GM23338 (cell line): ENCODE measurements around the gene INAFM1. TPM values are rescaled to one million over a fixed set of nuclear protein-coding genes. Genes with fewer than 3 reads are reported as not detected.

Experiments
- ATAC-seq: fragments of 200-7000 bp; cut with Tn5 transposase; 3 replicates; pipeline ENCODE4 v1.9.1; 2020
- DNase-seq: peaks from one replicate; pipeline ENCODE4 v3.0.0-alpha.2; 2015; ENCODE audit warnings: low spot score
- H2AFZ ChIP-seq: fragments of 200-600 bp; sonication (generic); 2 replicates; pipeline ENCODE4 v1.8.0; 2016; ENCODE audit warnings: antibody characterized with exemption, mild to moderate bottlenecking, moderate library complexity
- H3F3A ChIP-seq: fragments of 200-600 bp; sonication (generic); replicated peaks from 2 replicates; pipeline ENCODE4 v1.8.0; 2017; ENCODE audit warnings: antibody characterized with exemption, mixed run types, low read depth
- H3K27ac ChIP-seq: fragments of 200-600 bp; sonication (generic); 2 replicates; pipeline ENCODE4 v1.6.1; 2016; ENCODE audit warnings: low read depth
- H3K27me3 ChIP-seq: fragments of 200-600 bp; sonication (generic); 2 replicates; pipeline ENCODE4 v1.8.0; 2016; ENCODE audit warnings: mild to moderate bottlenecking, mixed run types, moderate library complexity; ENCODE audit not compliant: insufficient read depth
- H3K36me3 ChIP-seq: fragments of 200-600 bp; sonication (generic); 2 replicates; pipeline ENCODE4 v1.8.0; 2016; ENCODE audit warnings: mild to moderate bottlenecking; ENCODE audit not compliant: insufficient read depth
- H3K4me1 ChIP-seq: fragments of 200-600 bp; sonication (generic); 2 replicates; pipeline ENCODE4 v1.8.0; 2016; ENCODE audit warnings: mild to moderate bottlenecking, moderate library complexity; ENCODE audit not compliant: insufficient read depth
- H3K4me2 ChIP-seq: fragments of 200-600 bp; sonication (generic); 2 replicates; pipeline ENCODE4 v1.7.1; 2017; ENCODE audit warnings: mixed run types
- H3K4me3 ChIP-seq: fragments of 200-600 bp; sonication (generic); 2 replicates; pipeline ENCODE4 v1.6.1; 2016; ENCODE audit warnings: mixed run types
- H3K79me2 ChIP-seq: fragments of 200-600 bp; sonication (generic); replicated peaks from 2 replicates; pipeline ENCODE4 v1.8.0; 2017; ENCODE audit warnings: mild to moderate bottlenecking; ENCODE audit not compliant: insufficient read depth
- H3K9me2 ChIP-seq: fragments of 200-600 bp; sonication (generic); 2 replicates; pipeline ENCODE4 v1.8.0; 2017; ENCODE audit not compliant: insufficient read depth
- H4K20me1 ChIP-seq: fragments of 200-600 bp; sonication (generic); replicated peaks from 2 replicates; pipeline ENCODE4 v1.8.0; 2017; ENCODE audit warnings: mild to moderate bottlenecking; ENCODE audit not compliant: insufficient read depth
- H3K27ac Mint-ChIP-seq: 2 replicates; pipeline ENCODE4 v1.8.0; 2020; ENCODE audit warnings: inconsistent platforms, mild to moderate bottlenecking, moderate library complexity, mixed read lengths
- H3K27me3 Mint-ChIP-seq: 3 replicates; pipeline ENCODE4 v1.8.0; 2022; ENCODE audit warnings: low read depth, mild to moderate bottlenecking, moderate library complexity, mixed read lengths, inconsistent platforms; ENCODE audit not compliant: insufficient read depth, poor library complexity
- H3K36me3 Mint-ChIP-seq: 3 replicates; pipeline ENCODE4 v1.8.0; 2021; ENCODE audit warnings: low read depth, mild to moderate bottlenecking, inconsistent platforms, moderate library complexity, mixed read lengths
- H3K4me1 Mint-ChIP-seq: 3 replicates; pipeline ENCODE4 v1.8.0; 2020; ENCODE audit warnings: mild to moderate bottlenecking, inconsistent platforms, mixed read lengths
- H3K4me3 Mint-ChIP-seq: 3 replicates; pipeline ENCODE4 v1.8.0; 2021; ENCODE audit warnings: moderate library complexity, mild to moderate bottlenecking, inconsistent platforms, mixed read lengths
- H3K9me3 Mint-ChIP-seq: 3 replicates; pipeline ENCODE4 v1.8.0; 2020; ENCODE audit warnings: moderate library complexity, mild to moderate bottlenecking, inconsistent platforms, mixed read lengths
- CREB1 ChIP-seq: fragments of 250-450 bp; sonication (Bioruptor Pico); IDR thresholded peaks from 2 replicates; pipeline ENCODE4 v1.5.0; 2020; ENCODE audit warnings: low read depth, mild to moderate bottlenecking, moderate library complexity
- CTCF ChIP-seq, 2 experiments: fragments of 200-600 bp in 1 of 2; sonication (generic) in 1 of 2; conservative IDR thresholded peaks; 2 replicates each; pipeline versions ENCODE4 v1.5.1 to v1.6.1; 2016 to 2017; ENCODE audit warnings: antibody characterized with exemption in 2 of 2, low read depth in 2 of 2, mild to moderate bottlenecking in 2 of 2, moderate library complexity in 1 of 2
- EZH2 ChIP-seq: fragments of 200-600 bp; sonication (generic); IDR thresholded peaks from one replicate; pipeline ENCODE4 v1.8.0; 2017; ENCODE audit warnings: antibody characterized with exemption, mild to moderate bottlenecking, low read depth; ENCODE audit not compliant: unreplicated experiment
- EZH2phosphoT487 ChIP-seq: fragments of 200-600 bp; sonication (generic); IDR thresholded peaks from one replicate; pipeline ENCODE4 v1.8.1; 2018; ENCODE audit warnings: antibody characterized with exemption; ENCODE audit not compliant: unreplicated experiment
- NANOG ChIP-seq: IDR thresholded peaks from 2 replicates; pipeline ENCODE4 v1.6.1; 2016; ENCODE audit warnings: antibody characterized with exemption, borderline replicate concordance
- POLR2AphosphoS5 ChIP-seq: IDR thresholded peaks from 2 replicates; pipeline ENCODE4 v1.6.1; 2016; ENCODE audit warnings: antibody characterized with exemption, low read depth
- REST ChIP-seq: IDR thresholded peaks from one replicate; pipeline ENCODE4 v1.6.1; 2018; ENCODE audit warnings: antibody characterized with exemption; ENCODE audit not compliant: unreplicated experiment
- ZNF114 ChIP-seq: fragments of 250-450 bp; sonication (Bioruptor Pico); IDR thresholded peaks from 2 replicates; pipeline ENCODE4 v1.5.0; 2020; ENCODE audit warnings: mild to moderate bottlenecking, moderate library complexity
- ZNF331 ChIP-seq: fragments of 250-450 bp; sonication (Bioruptor Pico); IDR thresholded peaks from 2 replicates; pipeline ENCODE4 v1.5.0; 2020; ENCODE audit warnings: low read depth, mild to moderate bottlenecking, moderate library complexity
- long read RNA-seq: library from polyadenylated mRNA; unstranded; transcript quantifications from one replicate; pipeline ENCODE4 v2.0.0, GENCODE V29; 2020; ENCODE audit not compliant: unreplicated experiment
- polyA plus RNA-seq: library from polyadenylated mRNA; unstranded; fragments of >200 nt; fragmentation: Nextera tagmentation; extraction: Ambion mirVana; gene quantifications from 2 replicates; pipeline ENCODE4 v1.2.1, GENCODE V29; 2016
- total RNA-seq: library from RNA; depleted of rRNA; stranded (reverse); fragments of >200 nt; shearing (Covaris generic); gene quantifications from 2 replicates; pipeline ENCODE4 v1.2.3, GENCODE V29; 2014; rRNA removed

Gene INAFM1
- 1.7 and 2.9 TPM in 2 replicates for total RNA-seq
- polyA plus RNA-seq, result 10.2 and 12.7 TPM in 2 replicates
- long read RNA-seq, partial matches to known transcripts, result 0 of 8 reads
- long read RNA-seq, other reads (novel, unspliced or antisense), result 6 of 8 reads

- peak; percentile 95 for DNase-seq
- peaks cover 24% of the 10 kb centered on the region for H3K4me1 Mint-ChIP-seq
- peak within 1 kb of the TSS; percentile 83 for H3K4me3 ChIP-seq
- peaks cover 29% of the 10 kb centered on the region for H3K27me3 Mint-ChIP-seq
- no peaks in the 10 kb centered on the region for H3K79me2 ChIP-seq
- H3F3A ChIP-seq, result peaks cover 20% of the 10 kb centered on the region
- no peaks in the 10 kb centered on the region for H3K36me3 ChIP-seq
- peak; percentile 75 for ATAC-seq
- H3K27ac ChIP-seq, result peak within 1 kb of the TSS; percentile 100
- H2AFZ ChIP-seq, result 0 out of 2 replicates have a peak within 1 kb of the TSS, but pooled peaks have one; percentile 67
- H3K36me3 Mint-ChIP-seq, result peaks cover 23% of the 10 kb centered on the region
- H3K4me3 Mint-ChIP-seq, result peak within 1 kb of the TSS; percentile 88
- H4K20me1 ChIP-seq, result peaks cover under 1% of the 10 kb centered on the region; the same call in 1 of the 2 replicates
- peak within 1 kb of the TSS; percentile 99 for H3K27ac Mint-ChIP-seq
- peaks cover 11% of the 10 kb centered on the region; the same call in 1 of the 2 replicates for H3K4me1 ChIP-seq
- no peaks in the 10 kb centered on the region; the same call in 2 of the 3 replicates for H3K9me3 Mint-ChIP-seq
- no peak for TF ChIP-seq CTCF (conservative IDR thresholded peaks at IDR 0.05; ENCODE audit: low read depth in 2 of 2)
- no peak for TF ChIP-seq NANOG
- no peak for TF ChIP-seq EZH2phosphoT487
- TF ChIP-seq ZNF331, result no peak
- TF ChIP-seq ZNF114 (CRISPR knock-in tag), result no peak
- no peak for TF ChIP-seq REST
- no peak for TF ChIP-seq EZH2
- no peak for TF ChIP-seq CREB1 (CRISPR knock-in tag)
- peak; percentile 57; the same call in 1 of the 2 replicates for TF ChIP-seq POLR2AphosphoS5
- no peaks in the 10 kb centered on the region for H3K9me2 ChIP-seq
- peaks cover 8% of the 10 kb centered on the region for H3K27me3 ChIP-seq
- peak within 1 kb of the TSS; percentile 95 for H3K4me2 ChIP-seq
Measured at GRCh38 chr19:47274071-47274890, at the start of gene INAFM1. INAFM1 (plus strand) TSS chr19:47274885; CDS start chr19:47274920, 35 bp downstream.
